ENCODE measurements around the gene REM2. TPM values are rescaled to one million over a fixed set of nuclear protein-coding genes. Genes with fewer than 3 reads are reported as not detected.
"Not testable (repeated sequence)": the region's sequence is repeated elsewhere in the genome, so short reads cannot be mapped to it uniquely, and the experiment has no call there.

Gene REM2
- total RNA-seq, 1 experiment from 2014 or later: not detected

- DNase-seq: no peak
- H3K4me1 ChIP-seq: peaks cover 8% of the 10 kb centered on the region
- no peaks in the 10 kb centered on the region for H3K27me3 ChIP-seq
- H3K36me3 ChIP-seq: no peaks in the 10 kb centered on the region
- H3K27ac ChIP-seq: no peak overlapping the region
- H3K4me3 ChIP-seq: no peak overlapping the region
- H3K9me3 ChIP-seq (replicated peaks): no peaks in the 10 kb centered on the region
Observed at GRCh38 chr14:22854963-22855724, 27.9 kb upstream of the REM2 start.

GRCh38 chr14:22856428-22856827, 26.6 kb upstream of the REM2 start:
- DNase-seq: no peak
- no peaks in the 10 kb centered on the region; the same call in 1 of the 2 replicates for H3K9me3 ChIP-seq (replicated peaks)
- no peaks in the 10 kb centered on the region for H3K36me3 ChIP-seq
- peaks cover 3% of the 10 kb centered on the region; the same call in 1 of the 2 replicates for H3K4me1 ChIP-seq
- no peaks in the 10 kb centered on the region for H3K27me3 ChIP-seq
- no peak overlapping the region for H3K4me3 ChIP-seq
- no peak overlapping the region for H3K27ac ChIP-seq

- DNase-seq; H3K9me3 ChIP-seq (replicated peaks); H3K27me3 ChIP-seq; H3K4me3 ChIP-seq; H3K27ac ChIP-seq; H3K36me3 ChIP-seq; H3K4me1 ChIP-seq: not testable (repeated sequence)
Observed at GRCh38 chr14:22860377-22860776, 22.6 kb upstream of the REM2 start.

- no peaks in the 10 kb centered on the region for H3K4me1 ChIP-seq
Observed at GRCh38 chr14:22861651-22862050, 21.4 kb upstream of the REM2 start.

GRCh38 chr14:22864979-22865378, 18.0 kb upstream of the REM2 start:
- H3K4me3 ChIP-seq: no peak overlapping the region
- no peaks in the 10 kb centered on the region for H3K36me3 ChIP-seq
- no peak overlapping the region for H3K27ac ChIP-seq
- no peak for DNase-seq
- H3K4me1 ChIP-seq: no peaks in the 10 kb centered on the region
- no peaks in the 10 kb centered on the region; the same call in 1 of the 2 replicates for H3K9me3 ChIP-seq (replicated peaks)
- H3K27me3 ChIP-seq: no peaks in the 10 kb centered on the region

More at GRCh38 chr14:22861651-22862050, 21.4 kb upstream of the REM2 start:
- H3K36me3 ChIP-seq: no peaks in the 10 kb centered on the region
- H3K9me3 ChIP-seq (replicated peaks): no peaks in the 10 kb centered on the region; the same call in 1 of the 2 replicates
- H3K27ac ChIP-seq: no peak overlapping the region
- H3K27me3 ChIP-seq: no peaks in the 10 kb centered on the region
- DNase-seq: no peak
- H3K4me3 ChIP-seq: no peak overlapping the region

- peak in 1 of 2 experiments; percentile 30 for DNase-seq
- H3K9me3 ChIP-seq (replicated peaks): no peaks in the 10 kb centered on the region; the same call in 1 of the 2 replicates
- H3K4me1 ChIP-seq: 0 out of 2 replicates have a peak, but pooled peaks cover 2% of the 10 kb centered on the region
- no peak overlapping the region for H3K4me3 ChIP-seq
- H3K27ac ChIP-seq: no peak overlapping the region
- no peaks in the 10 kb centered on the region for H3K27me3 ChIP-seq
- no peaks in the 10 kb centered on the region for H3K36me3 ChIP-seq
Observed at GRCh38 chr14:22865424-22866405, 17.3 kb upstream of the REM2 start.

GRCh38 chr14:22866874-22867273, 16.1 kb upstream of the REM2 start:
- Histone ChIP-seq H3K27ac (no peak overlapping the region), H3K27me3 (no peaks in the 10 kb centered on the region), H3K36me3 (no peaks in the 10 kb centered on the region), H3K9me3 (replicated peaks) (no peaks in the 10 kb centered on the region), H3K4me3 (no peak overlapping the region), H3K4me1 (0 out of 2 replicates have a peak, but pooled peaks cover 4% of the 10 kb centered on the region)
- DNase-seq: no peak

- no peaks in the 10 kb centered on the region for H3K27me3 ChIP-seq
- peak overlapping the region; percentile 71 for H3K4me3 ChIP-seq
- H3K9me3 ChIP-seq (replicated peaks): no peaks in the 10 kb centered on the region
- H3K27ac ChIP-seq: no peak overlapping the region
- H3K36me3 ChIP-seq: no peaks in the 10 kb centered on the region
- H3K4me1 ChIP-seq: peaks cover 4% of the 10 kb centered on the region; the same call in 1 of the 2 replicates
- DNase-seq: no peak
Observed at GRCh38 chr14:22870811-22871223, 12.2 kb upstream of the REM2 start.

- DNase-seq: peak; percentile 87 to 88
- Histone ChIP-seq H3K9me3 (replicated peaks) (no peaks in the 10 kb centered on the region), H3K4me1 (peaks cover 4% of the 10 kb centered on the region; the same call in 1 of the 2 replicates)
Observed at GRCh38 chr14:22871224-22872032, 11.6 kb upstream of the REM2 start, which contains the start of gene LRP10. Gene LRP10, plus strand, starts transcription at chr14:22871740. Its CDS starts 564 bp downstream, at chr14:22872304.

GRCh38 chr14:22872033-22872832, 10.8 kb upstream of the REM2 start:
- peaks cover 4% of the 10 kb centered on the region; the same call in 1 of the 2 replicates for H3K4me1 ChIP-seq
- no peaks in the 10 kb centered on the region for H3K36me3 ChIP-seq
- H3K27me3 ChIP-seq: no peaks in the 10 kb centered on the region
- DNase-seq: peak; percentile 78 to 94
- H3K27ac ChIP-seq: peak overlapping the region; percentile 3; the same call in 1 of the 2 replicates
- no peaks in the 10 kb centered on the region for H3K9me3 ChIP-seq (replicated peaks)
- peak overlapping the region; percentile 71 for H3K4me3 ChIP-seq

More at GRCh38 chr14:22871224-22872032, 11.6 kb upstream of the REM2 start, which contains the start of gene LRP10:
- no peaks in the 10 kb centered on the region for H3K36me3 ChIP-seq
- H3K4me3 ChIP-seq: peak within 1 kb of the TSS; percentile 71
- H3K27me3 ChIP-seq: no peaks in the 10 kb centered on the region
- peak within 1 kb of the TSS; percentile 3; the same call in 1 of the 2 replicates for H3K27ac ChIP-seq

GRCh38 chr14:22872833-22873520, 10.0 kb upstream of the REM2 start:
- Histone ChIP-seq H3K27me3 (no peaks in the 10 kb centered on the region), H3K4me1 (peaks cover 4% of the 10 kb centered on the region; the same call in 1 of the 2 replicates), H3K9me3 (replicated peaks) (no peaks in the 10 kb centered on the region), H3K27ac (peak overlapping the region; percentile 3; the same call in 1 of the 2 replicates), H3K36me3 (no peaks in the 10 kb centered on the region), H3K4me3 (peak overlapping the region; percentile 71)
- DNase-seq: no peak

- DNase-seq: no peak
- Histone ChIP-seq H3K9me3 (replicated peaks) (no peaks in the 10 kb centered on the region), H3K27me3 (no peaks in the 10 kb centered on the region), H3K36me3 (no peaks in the 10 kb centered on the region), H3K27ac (no peak overlapping the region), H3K4me1 (peaks cover 4% of the 10 kb centered on the region), H3K4me3 (no peak overlapping the region)
Observed at GRCh38 chr14:22875003-22875747, 7.8 kb upstream of the REM2 start.
